ENCODE data around the gene LARGE1. TPM values are rescaled to one million over a fixed set of nuclear protein-coding genes. Genes with fewer than 3 reads are reported as not detected.

LARGE1 gene
- total and polyA plus RNA-seq, 9 of the 15 experiments (the other 6 are each of a cell fraction or from before 2014, with no cell fraction given): 0.01 to 0.66 (median 0.14) TPM; not detected in 2

- TF ChIP-seq RREB1 (CRISPR knock-in tag; IDR thresholded peaks at IDR 0.05): no peak
- no peak for TF ChIP-seq MTA2 (IDR thresholded peaks at IDR 0.05; ENCODE audit: low read depth)
- no peak for TF ChIP-seq ZNF224 (CRISPR knock-in tag; IDR thresholded peaks at IDR 0.05)
Measured at GRCh38 chr22:33914699-33915098, 5.6 kb downstream of the LARGE1 start (continued).

GRCh38 chr22:33914131-33914530, 6.1 kb downstream of the LARGE1 start:
- no peak overlapping the region for H3K4me3 ChIP-seq
- H3K9ac ChIP-seq (ENCODE audit: insufficient read depth in 1 of 2, low read depth in 2 of 2, low read length in 2 of 2): no peak overlapping the region
- ATAC-seq (no peak), FAIRE-seq (no peak), DNase-seq (ENCODE audit: extremely low read depth in 1 of 4, low spot score in 3 of 4) (no peak)
- H3K79me2 ChIP-seq (ENCODE audit: control insufficient read depth, insufficient read depth, low read length): no peaks in the 10 kb centered on the region
- H4K20me1 ChIP-seq (replicated peaks; ENCODE audit: control insufficient read depth, insufficient read depth, low read length): no peaks in the 10 kb centered on the region
- no peak overlapping the region for H2AFZ ChIP-seq (ENCODE audit: low read depth, low read length)
- BruUV-seq (replicated peaks): no TSS peak
- H3K27ac ChIP-seq (ENCODE audit: extremely low read depth, low read depth, low read length): no peak overlapping the region
- H3K4me2 ChIP-seq (ENCODE audit: insufficient read depth, low read length): no peak overlapping the region
- WGBS (ENCODE audit: insufficient coverage, low coverage, missing lambda C conversion rate): 0% methylated on average over 2 of the region's 2 CpGs
- no peaks in the 10 kb centered on the region for H3K36me3 ChIP-seq (ENCODE audit: control insufficient read depth, insufficient read depth, low read length)
- POLR2A ChIA-PET: no interaction called here
- intact Hi-C loops (cut with micrococcal nuclease): no loop called here
- no peaks in the 10 kb centered on the region for H3K4me1 ChIP-seq (replicated peaks in 1 of 2; ENCODE audit: control insufficient read depth in 2 of 2, insufficient read depth in 2 of 2, low read length in 2 of 2)
- CTCF ChIA-PET (ENCODE audit: low intra/inter-chr PET ratio): no interaction called here
- H3K27me3 ChIP-seq (ENCODE audit: control insufficient read depth in 2 of 2, insufficient read depth in 2 of 2, low read length in 2 of 2): no peaks in the 10 kb centered on the region
- no peaks in the 10 kb centered on the region for H3K9me3 ChIP-seq (replicated peaks; ENCODE audit: control insufficient read depth, insufficient read depth, low read depth, low read length)
- no peaks in the 10 kb centered on the region for H3K9me1 ChIP-seq (ENCODE audit: control insufficient read depth, insufficient read depth, low read length)
- in situ Hi-C loops (cut with MboI): no loop called here
- no peak for TF ChIP-seq STAT6 (CRISPR knock-in tag; IDR thresholded peaks at IDR 0.05)
- TF ChIP-seq ZBTB11 (CRISPR knock-in tag; IDR thresholded peaks at IDR 0.05): no peak
- no peak for TF ChIP-seq ZNF696 (CRISPR knock-in tag; conservative IDR thresholded peaks at IDR 0.05)
- no peak for TF ChIP-seq E2F4 (CRISPR knock-in tag; IDR thresholded peaks at IDR 0.05; ENCODE audit: low read depth)

Measured in K562 (cell line).